ENCODE measurements around the gene SH2B2.

DNA sequence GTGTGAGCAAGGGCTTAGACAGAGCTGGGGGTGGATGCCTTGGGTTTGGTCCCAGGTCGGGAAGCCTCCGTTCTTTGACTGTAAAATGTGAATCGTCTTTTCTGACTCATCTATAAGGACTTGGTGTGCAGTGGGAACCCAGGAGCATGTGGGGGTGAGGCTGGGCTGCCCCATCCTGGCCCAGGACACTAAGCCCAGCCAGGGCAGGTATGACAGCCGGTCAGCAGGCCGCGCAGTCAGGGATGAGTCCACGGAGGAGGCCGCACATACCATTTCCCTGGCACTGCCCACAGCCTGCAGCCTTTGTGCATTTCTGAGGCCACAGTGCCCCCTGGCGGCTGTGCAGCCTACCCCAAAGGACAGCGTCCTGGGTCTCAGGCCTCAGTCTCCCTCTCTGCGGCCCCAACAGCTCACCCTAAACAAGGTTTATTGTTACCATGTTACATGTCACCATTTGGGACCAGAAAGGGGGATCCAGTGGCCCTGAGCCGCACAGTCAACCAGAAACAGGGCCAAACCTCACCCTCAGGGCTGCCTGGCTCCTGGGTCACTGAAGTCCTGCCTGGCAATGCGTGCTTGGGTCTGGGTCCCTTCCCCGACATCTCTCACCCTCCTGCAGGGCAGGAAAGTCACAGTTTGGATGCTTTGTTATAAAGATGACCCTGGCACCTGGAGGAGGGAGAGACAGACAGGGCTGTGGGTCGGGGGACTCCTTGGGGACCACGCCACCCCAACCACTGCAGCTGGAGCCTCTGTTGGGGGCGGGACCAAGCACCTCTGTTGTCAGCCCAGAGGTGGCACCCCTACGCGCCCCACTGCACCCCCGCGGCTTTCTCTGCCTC lies 14.4 kb upstream of the SH2B2 start:
- TF ChIP-seq POLR2A (IDR thresholded peaks at IDR 0.05) = no peak
- TF ChIP-seq, protein P1, sequence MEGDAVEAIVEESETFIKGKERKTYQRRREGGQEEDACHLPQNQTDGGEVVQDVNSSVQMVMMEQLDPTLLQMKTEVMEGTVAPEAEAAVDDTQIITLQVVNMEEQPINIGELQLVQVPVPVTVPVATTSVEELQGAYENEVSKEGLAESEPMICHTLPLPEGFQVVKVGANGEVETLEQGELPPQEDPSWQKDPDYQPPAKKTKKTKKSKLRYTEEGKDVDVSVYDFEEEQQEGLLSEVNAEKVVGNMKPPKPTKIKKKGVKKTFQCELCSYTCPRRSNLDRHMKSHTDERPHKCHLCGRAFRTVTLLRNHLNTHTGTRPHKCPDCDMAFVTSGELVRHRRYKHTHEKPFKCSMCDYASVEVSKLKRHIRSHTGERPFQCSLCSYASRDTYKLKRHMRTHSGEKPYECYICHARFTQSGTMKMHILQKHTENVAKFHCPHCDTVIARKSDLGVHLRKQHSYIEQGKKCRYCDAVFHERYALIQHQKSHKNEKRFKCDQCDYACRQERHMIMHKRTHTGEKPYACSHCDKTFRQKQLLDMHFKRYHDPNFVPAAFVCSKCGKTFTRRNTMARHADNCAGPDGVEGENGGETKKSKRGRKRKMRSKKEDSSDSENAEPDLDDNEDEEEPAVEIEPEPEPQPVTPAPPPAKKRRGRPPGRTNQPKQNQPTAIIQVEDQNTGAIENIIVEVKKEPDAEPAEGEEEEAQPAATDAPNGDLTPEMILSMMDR (IDR thresholded peaks at IDR 0.05) = peak; percentile 45 to 92 (median 82)
- no peak for TF ChIP-seq POLR2AphosphoS5 (IDR thresholded peaks at IDR 0.05)
